HepG2 (cell line): ENCODE results near the gene GPX1. TPM values are rescaled to one million over a fixed set of nuclear protein-coding genes. Genes with fewer than 3 reads are reported as not detected.

Experiments
- AKAP8 ChIP-seq: sonication (generic); formaldehyde crosslinking; IDR thresholded peaks from 2 replicates; pipeline ENCODE4 v1.5.1; 2020; ENCODE audit warnings: mild to moderate bottlenecking, missing genetic modification reagents
- ATF2 ChIP-seq: sonication (generic); formaldehyde crosslinking; IDR thresholded peaks from 2 replicates; pipeline ENCODE4 v1.4.0; 2020; ENCODE audit warnings: missing genetic modification reagents
- ATF4 ChIP-seq, 2 experiments: fragments of 450-650 bp in 1 of 2; sonication (generic) in 1 of 2; formaldehyde crosslinking; IDR thresholded peaks; 2 replicates each; pipeline versions ENCODE4 v1.5.0 to v1.8.0; 2020 to 2022; ENCODE audit warnings: mild to moderate bottlenecking in 1 of 2, missing genetic modification reagents in 1 of 2
- CCDC6 ChIP-seq: sonication (generic); formaldehyde crosslinking; IDR thresholded peaks from 2 replicates; pipeline ENCODE4 v1.8.1; 2022; ENCODE audit warnings: mild to moderate bottlenecking, missing genetic modification reagents, moderate library complexity
- CSRNP1 ChIP-seq: sonication (generic); formaldehyde crosslinking; IDR thresholded peaks from 2 replicates; pipeline ENCODE4 v1.8.1; 2023; ENCODE audit warnings: mild to moderate bottlenecking, missing genetic modification reagents
- E2F2 ChIP-seq: sonication (generic); formaldehyde crosslinking; IDR thresholded peaks from 2 replicates; pipeline ENCODE4 v1.4.0; 2020; ENCODE audit warnings: missing genetic modification reagents, borderline replicate concordance
- EZH2 ChIP-seq: conservative IDR thresholded peaks from 2 replicates; pipeline ENCODE4 v1.6.1; 2012; ENCODE audit warnings: mild to moderate bottlenecking, low read depth, low read length, moderate library complexity
- NFAT5 ChIP-seq: sonication (generic); formaldehyde crosslinking; IDR thresholded peaks from 2 replicates; pipeline ENCODE4 v1.4.0; 2020; ENCODE audit warnings: missing genetic modification reagents
- NFE2L2 ChIP-seq: fragments of 150-350 bp; IDR thresholded peaks from 2 replicates; pipeline ENCODE4 v1.6.1; 2014; ENCODE audit warnings: low read length
- RCOR2 ChIP-seq: IDR thresholded peaks from 2 replicates; pipeline ENCODE4 v1.6.1; 2016; ENCODE audit warnings: missing biosample characterization, missing genetic modification reagents
- SIX4 ChIP-seq: sonication (generic); formaldehyde crosslinking; IDR thresholded peaks from 2 replicates; pipeline ENCODE4 v1.4.0; 2020; ENCODE audit warnings: missing genetic modification reagents
- TMF1 ChIP-seq: sonication (generic); formaldehyde crosslinking; IDR thresholded peaks from 2 replicates; pipeline ENCODE4 v1.8.1; 2022; ENCODE audit warnings: low read depth, missing genetic modification reagents
- YEATS2 ChIP-seq: sonication (generic); formaldehyde crosslinking; IDR thresholded peaks from 2 replicates; pipeline ENCODE4 v1.4.0; 2020; ENCODE audit warnings: missing genetic modification reagents, borderline replicate concordance
- ZFP36L2 ChIP-seq: sonication (generic); formaldehyde crosslinking; IDR thresholded peaks from 2 replicates; pipeline ENCODE4 v1.4.0; 2020; ENCODE audit warnings: missing genetic modification reagents
- ZNF230 ChIP-seq: sonication (generic); formaldehyde crosslinking; IDR thresholded peaks from 2 replicates; pipeline ENCODE4 v1.4.0; 2020; ENCODE audit warnings: mild to moderate bottlenecking, missing genetic modification reagents
- ZNF234 ChIP-seq: sonication (generic); formaldehyde crosslinking; conservative IDR thresholded peaks from 2 replicates; pipeline ENCODE4 v1.5.1; 2020; ENCODE audit warnings: mild to moderate bottlenecking, missing genetic modification reagents
- ZNF350 ChIP-seq: sonication (generic); formaldehyde crosslinking; IDR thresholded peaks from 2 replicates; pipeline ENCODE4 v1.4.0; 2020; ENCODE audit warnings: mild to moderate bottlenecking, low read depth, missing genetic modification reagents, borderline replicate concordance
- ZNF547 ChIP-seq: sonication (generic); formaldehyde crosslinking; IDR thresholded peaks from 2 replicates; pipeline ENCODE4 v1.5.1; 2020; ENCODE audit warnings: mild to moderate bottlenecking, missing genetic modification reagents
- ZNF792 ChIP-seq: IDR thresholded peaks from 2 replicates; pipeline ENCODE4 v1.6.1; 2016
- polyA plus RNA-seq, 8 experiments: library from polyadenylated mRNA; depleted of rRNA in 3 of 8; stranded (reverse) in 7 of 8; unstranded in 1 of 8; fragments of >200 nt; fragmentation: Illumina TruSeq in 4 of 8; extraction: Trizol in 4 of 8; gene quantifications; 2 replicates each; pipeline versions ENCODE4 v1.2.1 to v1.2.3, GENCODE V29; 2011 to 2016; ENCODE audit warnings: low read depth in 4 of 8, missing spikeins in 1 of 8, mixed read lengths in 1 of 8; ENCODE audit not compliant: insufficient read depth in 1 of 8
- total RNA-seq, 5 experiments: library from RNA; depleted of rRNA; stranded (reverse); fragments of >200 nt; fragmentation: Illumina TruSeq; extraction: Trizol; gene quantifications; 2 replicates each; pipeline ENCODE4 v1.2.3, GENCODE V29; 2016; ENCODE audit warnings: low read depth in 1 of 5

GPX1 gene
- total and polyA plus RNA-seq, 2 of the 13 experiments (the other 11 are each of a cell fraction or from before 2014, with no cell fraction given), result 149 to 168 TPM

GRCh38 chr3:49358217-49358883 lies at the start of gene GPX1 (continued):
- TF ChIP-seq NFE2L2 (no peak), ATF4 (CRISPR knock-in tag; IDR thresholded peaks at IDR 0.05) (0 out of 4 replicates have a peak, but pooled peaks of 1 of the 2 experiments have one; percentile 75), ZNF792 (peak; percentile 73), CSRNP1 (CRISPR knock-in tag) (peak; percentile 98), ZFP36L2 (CRISPR knock-in tag) (no peak), ZNF350 (CRISPR knock-in tag) (peak; percentile 96), CCDC6 (CRISPR knock-in tag) (no peak; the same call in 1 of the 2 replicates), E2F2 (peak; percentile 12; the same call in 1 of the 2 replicates), ZNF547 (CRISPR knock-in tag) (no peak), ATF2 (CRISPR knock-in tag) (peak; percentile 70), EZH2 (no peak), ZNF234 (CRISPR knock-in tag) (no peak; the same call in 1 of the 2 replicates), TMF1 (CRISPR knock-in tag) (peak; percentile 83; the same call in 1 of the 2 replicates), NFAT5 (CRISPR knock-in tag) (no peak; the same call in 1 of the 2 replicates), YEATS2 (CRISPR knock-in tag) (peak; percentile 84; the same call in 1 of the 2 replicates), ZNF230 (CRISPR knock-in tag) (0 out of 2 replicates have a peak, but pooled peaks have one; percentile 56), RCOR2 (CRISPR knock-in tag) (no peak), SIX4 (no peak), AKAP8 (peak; percentile 99)
